ENCODE data around the gene DLX2. TPM values are rescaled to one million over a fixed set of nuclear protein-coding genes. Genes with fewer than 3 reads are reported as not detected.

DLX2 gene
- total RNA-seq, 3 donors from 2014 or later (not counting 1 experiment from before 2014, with no cell fraction given), result 0.55 to 0.84 (median 0.78) TPM

- intact Hi-C loops (cut with micrococcal nuclease), result no loop called here
- Mint-ChIP-seq H3K27ac (no peak overlapping the region), H3K4me3 (no peak overlapping the region), H3K9me3 (no peaks in the 10 kb centered on the region), H3K36me3 (no peaks in the 10 kb centered on the region), H3K4me1 (peaks cover 26 to 28% of the 10 kb centered on the region in 2 donors), H3K27me3 (ENCODE audit: low read depth in 2 of 2) (peaks cover 63 to 93% of the 10 kb centered on the region in 2 donors)
- TF ChIP-seq CTCF (IDR thresholded peaks at IDR 0.05), result no peak
- Histone ChIP-seq H3K9me3 (ENCODE audit: control insufficient read depth, insufficient read depth, low read length) (peaks cover 16% of the 10 kb centered on the region), H3K27ac (ENCODE audit: low read length) (no peak overlapping the region), H3K4me1 (ENCODE audit: control insufficient read depth, insufficient read depth, low read length) (peaks cover 30% of the 10 kb centered on the region), H3K36me3 (ENCODE audit: control insufficient read depth, insufficient read depth, low read length) (no peaks in the 10 kb centered on the region), H3K4me3 (ENCODE audit: low read length) (no peak overlapping the region), H3K27me3 (ENCODE audit: control insufficient read depth, insufficient read depth, low read length) (peaks cover 76% of the 10 kb centered on the region)
- no peak for ATAC-seq
- WGBS (ENCODE audit: insufficient coverage), result 77% methylated on average over 4 of the region's 5 CpGs
- DNase-seq, result no peak
Observed at GRCh38 chr2:172079416-172079815, 23.3 kb downstream of the DLX2 start.

DNA sequence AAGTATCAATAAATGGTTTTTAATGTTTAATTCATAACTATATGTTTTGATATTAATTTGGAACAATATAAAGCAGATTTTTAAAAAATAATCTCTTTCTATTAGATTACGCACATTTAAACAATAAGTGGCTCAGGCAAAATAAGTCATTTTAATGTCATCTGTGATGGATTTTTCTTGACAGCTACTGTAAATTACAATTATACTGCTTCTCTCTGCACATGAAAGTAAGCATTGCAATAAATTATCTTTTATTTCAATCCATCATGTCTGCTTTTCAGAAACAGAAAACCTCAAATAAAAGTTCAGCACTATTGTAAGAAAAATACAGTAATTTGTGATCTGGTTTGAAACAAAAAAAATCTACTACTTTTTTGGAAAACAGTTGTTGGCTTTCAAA is 28.4 kb downstream of the DLX2 start:
- no peaks in the 10 kb centered on the region for H3K9me3 Mint-ChIP-seq
- ATAC-seq (no peak), DNase-seq (no peak)
- Histone ChIP-seq H3K36me3 (ENCODE audit: control insufficient read depth, insufficient read depth, low read length) (no peaks in the 10 kb centered on the region), H3K27ac (ENCODE audit: low read length) (no peak overlapping the region), H3K4me1 (ENCODE audit: control insufficient read depth, insufficient read depth, low read length) (no peaks in the 10 kb centered on the region), H3K9me3 (ENCODE audit: control insufficient read depth, insufficient read depth, low read length) (no peaks in the 10 kb centered on the region), H3K4me3 (ENCODE audit: low read length) (no peak overlapping the region), H3K27me3 (ENCODE audit: control insufficient read depth, insufficient read depth, low read length) (peaks cover 24% of the 10 kb centered on the region)
- H3K36me3 Mint-ChIP-seq, result peaks cover 7% of the 10 kb centered on the region
- TF ChIP-seq CTCF (IDR thresholded peaks at IDR 0.05), result no peak
- H3K4me3 Mint-ChIP-seq, result no peak overlapping the region
- no peak overlapping the region for H3K27ac Mint-ChIP-seq
- intact Hi-C loops (cut with micrococcal nuclease), result no loop called here
- WGBS (ENCODE audit: insufficient coverage), result no CpG with 5 or more reads among the region's 1 CpG
- no peaks in the 10 kb centered on the region for H3K4me1 Mint-ChIP-seq
- peaks cover 35 to 72% of the 10 kb centered on the region in 2 donors for H3K27me3 Mint-ChIP-seq (ENCODE audit: low read depth in 2 of 2)

GRCh38 chr2:172073518-172073917 is 29.2 kb downstream of the DLX2 start:
- Mint-ChIP-seq H3K27ac (no peak overlapping the region), H3K4me3 (no peak overlapping the region), H3K4me1 (no peaks in the 10 kb centered on the region), H3K27me3 (ENCODE audit: low read depth in 2 of 2) (peaks cover 29 to 70% of the 10 kb centered on the region in 2 donors), H3K9me3 (no peaks in the 10 kb centered on the region), H3K36me3 (peaks cover 7% of the 10 kb centered on the region)
- WGBS (ENCODE audit: insufficient coverage), result 83% methylated on average over 1 of the region's 4 CpGs
- Histone ChIP-seq H3K4me3 (ENCODE audit: low read length) (no peak overlapping the region), H3K9me3 (ENCODE audit: control insufficient read depth, insufficient read depth, low read length) (no peaks in the 10 kb centered on the region), H3K4me1 (ENCODE audit: control insufficient read depth, insufficient read depth, low read length) (no peaks in the 10 kb centered on the region), H3K27me3 (ENCODE audit: control insufficient read depth, insufficient read depth, low read length) (peaks cover 17% of the 10 kb centered on the region), H3K27ac (ENCODE audit: low read length) (no peak overlapping the region), H3K36me3 (ENCODE audit: control insufficient read depth, insufficient read depth, low read length) (no peaks in the 10 kb centered on the region)
- DNase-seq (no peak), ATAC-seq (no peak)
- intact Hi-C loops (cut with micrococcal nuclease), result no loop called here
- no peak for TF ChIP-seq CTCF (IDR thresholded peaks at IDR 0.05)

GRCh38 chr2:172072706-172073105 is 30.0 kb downstream of the DLX2 start:
- Histone ChIP-seq H3K4me3 (ENCODE audit: low read length) (no peak overlapping the region), H3K27ac (ENCODE audit: low read length) (no peak overlapping the region), H3K36me3 (ENCODE audit: control insufficient read depth, insufficient read depth, low read length) (no peaks in the 10 kb centered on the region), H3K4me1 (ENCODE audit: control insufficient read depth, insufficient read depth, low read length) (no peaks in the 10 kb centered on the region), H3K27me3 (ENCODE audit: control insufficient read depth, insufficient read depth, low read length) (peaks cover 12% of the 10 kb centered on the region), H3K9me3 (ENCODE audit: control insufficient read depth, insufficient read depth, low read length) (no peaks in the 10 kb centered on the region)
- no peak overlapping the region for H3K27ac Mint-ChIP-seq
- no peak overlapping the region for H3K4me3 Mint-ChIP-seq
- H3K36me3 Mint-ChIP-seq, result peaks cover 7% of the 10 kb centered on the region
- WGBS (ENCODE audit: insufficient coverage), result 100% methylated on average over 2 of the region's 2 CpGs
- H3K27me3 Mint-ChIP-seq (ENCODE audit: low read depth in 2 of 2), result peaks cover 23 to 63% of the 10 kb centered on the region in 2 donors
- TF ChIP-seq CTCF (IDR thresholded peaks at IDR 0.05), result no peak
- no peak for ATAC-seq
- no peaks in the 10 kb centered on the region for H3K4me1 Mint-ChIP-seq
- intact Hi-C loops (cut with micrococcal nuclease), result no loop called here
- DNase-seq, result no peak
- no peaks in the 10 kb centered on the region for H3K9me3 Mint-ChIP-seq
